ENCODE data around the gene PLXNB2. TPM values are rescaled to one million over a fixed set of nuclear protein-coding genes. Genes with fewer than 3 reads are reported as not detected.
A peak's percentile ranks its signal among the peaks of the same experiment; 100 is the strongest.

Gene PLXNB2
- total RNA-seq, 4 donors from 2014 or later: 105 to 199 (median 155) TPM

- intact Hi-C loops (cut with DNase I; ENCODE audit: low total_unique reads): loop anchor here (10.0 kb wide), 1 partner anchor 55 kb away; the partner anchor contains the start of gene DENND6B
- no peak for DNase-seq (ENCODE audit: low spot score in 2 of 2)
- WGBS, 2 donors: 0 to 2% methylated on average over 35 to 40 of the region's 92 CpGs
- H3K4me3 ChIP-seq (ENCODE audit: low read depth, poor library complexity, severe bottlenecking): peak within 1 kb of the TSS; percentile 24
- TF ChIP-seq POLR2A (IDR thresholded peaks at IDR 0.05): no peak
- TF ChIP-seq, protein P1, sequence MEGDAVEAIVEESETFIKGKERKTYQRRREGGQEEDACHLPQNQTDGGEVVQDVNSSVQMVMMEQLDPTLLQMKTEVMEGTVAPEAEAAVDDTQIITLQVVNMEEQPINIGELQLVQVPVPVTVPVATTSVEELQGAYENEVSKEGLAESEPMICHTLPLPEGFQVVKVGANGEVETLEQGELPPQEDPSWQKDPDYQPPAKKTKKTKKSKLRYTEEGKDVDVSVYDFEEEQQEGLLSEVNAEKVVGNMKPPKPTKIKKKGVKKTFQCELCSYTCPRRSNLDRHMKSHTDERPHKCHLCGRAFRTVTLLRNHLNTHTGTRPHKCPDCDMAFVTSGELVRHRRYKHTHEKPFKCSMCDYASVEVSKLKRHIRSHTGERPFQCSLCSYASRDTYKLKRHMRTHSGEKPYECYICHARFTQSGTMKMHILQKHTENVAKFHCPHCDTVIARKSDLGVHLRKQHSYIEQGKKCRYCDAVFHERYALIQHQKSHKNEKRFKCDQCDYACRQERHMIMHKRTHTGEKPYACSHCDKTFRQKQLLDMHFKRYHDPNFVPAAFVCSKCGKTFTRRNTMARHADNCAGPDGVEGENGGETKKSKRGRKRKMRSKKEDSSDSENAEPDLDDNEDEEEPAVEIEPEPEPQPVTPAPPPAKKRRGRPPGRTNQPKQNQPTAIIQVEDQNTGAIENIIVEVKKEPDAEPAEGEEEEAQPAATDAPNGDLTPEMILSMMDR (IDR thresholded peaks at IDR 0.05): no peak
Measured at GRCh38 chr22:50269970-50270665, 37.3 kb downstream of the PLXNB2 start, which contains the start of gene MAPK11. MAPK11 (minus strand) TSS chr22:50270380; CDS start chr22:50270292, 88 bp downstream.

GRCh38 chr22:50269573-50269969, 37.9 kb downstream of the PLXNB2 start:
- no peak overlapping the region for H3K4me3 ChIP-seq (ENCODE audit: low read depth, poor library complexity, severe bottlenecking)
- TF ChIP-seq POLR2A (IDR thresholded peaks at IDR 0.05): no peak
- TF ChIP-seq, protein P1 (IDR thresholded peaks at IDR 0.05): no peak
- intact Hi-C loops (cut with DNase I; ENCODE audit: low total_unique reads): no loop called here
- no peak for DNase-seq (ENCODE audit: low spot score in 2 of 2)
- 2 to 14% methylated on average over 15 to 17 of the region's 18 CpGs for WGBS, 2 donors

GRCh38 chr22:50268655-50269113, 38.8 kb downstream of the PLXNB2 start:
- no peak overlapping the region for H3K4me3 ChIP-seq (ENCODE audit: low read depth, poor library complexity, severe bottlenecking)
- WGBS, 2 donors: 33 to 65% methylated on average over 9 of the region's 9 CpGs
- DNase-seq (ENCODE audit: low spot score in 2 of 2): no peak

GRCh38 chr22:50267591-50268390, 39.7 kb downstream of the PLXNB2 start:
- 18 to 27% methylated on average over 19 to 24 of the region's 75 CpGs for WGBS, 2 donors
- no peak overlapping the region for H3K4me3 ChIP-seq (ENCODE audit: low read depth, poor library complexity, severe bottlenecking)
- DNase-seq (ENCODE audit: low spot score in 2 of 2): peak in 1 of 2 donors; percentile 43
- intact Hi-C loops (cut with DNase I; ENCODE audit: low total_unique reads): no loop called here
- TF ChIP-seq POLR2A (IDR thresholded peaks at IDR 0.05): no peak
- TF ChIP-seq, protein P1 (IDR thresholded peaks at IDR 0.05): no peak

More at GRCh38 chr22:50268655-50269113, 38.8 kb downstream of the PLXNB2 start:
- intact Hi-C loops (cut with DNase I; ENCODE audit: low total_unique reads): no loop called here
- TF ChIP-seq, protein P1 (IDR thresholded peaks at IDR 0.05): no peak
- no peak for TF ChIP-seq POLR2A (IDR thresholded peaks at IDR 0.05)

GRCh38 chr22:50266994-50267393, 40.5 kb downstream of the PLXNB2 start:
- no peak overlapping the region for H3K4me3 ChIP-seq (ENCODE audit: low read depth, poor library complexity, severe bottlenecking)
- intact Hi-C loops (cut with DNase I; ENCODE audit: low total_unique reads): no loop called here
- 57 to 68% methylated on average over 22 to 37 of the region's 37 CpGs for WGBS, 2 donors

More at GRCh38 chr22:50266994-50267393, 40.5 kb downstream of the PLXNB2 start:
- DNase-seq (ENCODE audit: low spot score in 2 of 2): no peak
- TF ChIP-seq, protein P1 (IDR thresholded peaks at IDR 0.05): no peak
- TF ChIP-seq POLR2A (IDR thresholded peaks at IDR 0.05): no peak

Measured in lower leg skin (tissue), 4 donors.